ENCODE measurements around the gene SVEP1.
"Not testable (repeated sequence)": the region's sequence is repeated elsewhere in the genome, so short reads cannot be mapped to it uniquely, and the experiment has no call there.

SVEP1 gene

DNA sequence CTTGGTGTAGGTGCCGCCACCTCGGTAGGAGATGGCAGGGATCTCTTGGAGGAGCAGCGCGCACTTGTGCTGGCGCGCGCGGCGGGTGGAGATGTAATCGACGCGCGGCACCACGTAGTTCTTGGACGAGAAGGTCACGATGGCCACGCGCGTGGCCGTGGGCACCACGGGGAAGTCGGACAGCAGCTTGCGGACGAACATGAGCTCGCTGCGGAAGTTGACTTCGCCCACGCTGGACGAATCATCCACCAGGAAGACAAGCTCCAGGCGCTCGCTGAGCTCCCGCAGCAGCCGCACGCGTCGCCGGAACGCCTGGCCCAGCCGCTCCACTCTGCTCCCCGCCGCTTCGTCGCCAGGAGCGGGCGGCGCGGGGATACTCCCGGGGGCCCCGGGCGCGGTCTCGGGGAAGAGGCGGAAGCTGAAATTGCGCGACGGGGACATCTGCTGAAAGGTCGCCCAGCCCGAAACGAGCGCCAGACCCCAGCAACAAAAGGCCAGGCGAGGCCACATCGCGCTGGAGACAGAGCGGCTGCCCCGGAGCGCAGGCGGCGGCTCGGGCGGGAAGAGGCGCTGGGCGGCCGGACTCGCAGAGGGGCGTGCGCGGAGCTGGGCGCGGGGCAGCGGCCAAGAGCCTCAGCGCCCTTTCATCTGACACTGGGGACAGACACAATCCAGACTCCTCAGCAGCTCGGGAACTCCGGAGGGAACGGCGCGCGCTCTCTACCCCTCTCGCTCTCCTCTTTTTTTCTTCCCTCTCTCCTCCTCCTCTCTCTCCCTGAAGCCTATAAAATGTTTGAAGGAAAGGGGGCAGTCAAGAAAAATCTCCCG lies at the start of gene SVEP1:
Gene SVEP1 (minus strand): TSS at position 708 of the 828 bp plus-strand sequence. CDS start 198 bp downstream, at position 510.
- no peak for DNase-seq

DNA sequence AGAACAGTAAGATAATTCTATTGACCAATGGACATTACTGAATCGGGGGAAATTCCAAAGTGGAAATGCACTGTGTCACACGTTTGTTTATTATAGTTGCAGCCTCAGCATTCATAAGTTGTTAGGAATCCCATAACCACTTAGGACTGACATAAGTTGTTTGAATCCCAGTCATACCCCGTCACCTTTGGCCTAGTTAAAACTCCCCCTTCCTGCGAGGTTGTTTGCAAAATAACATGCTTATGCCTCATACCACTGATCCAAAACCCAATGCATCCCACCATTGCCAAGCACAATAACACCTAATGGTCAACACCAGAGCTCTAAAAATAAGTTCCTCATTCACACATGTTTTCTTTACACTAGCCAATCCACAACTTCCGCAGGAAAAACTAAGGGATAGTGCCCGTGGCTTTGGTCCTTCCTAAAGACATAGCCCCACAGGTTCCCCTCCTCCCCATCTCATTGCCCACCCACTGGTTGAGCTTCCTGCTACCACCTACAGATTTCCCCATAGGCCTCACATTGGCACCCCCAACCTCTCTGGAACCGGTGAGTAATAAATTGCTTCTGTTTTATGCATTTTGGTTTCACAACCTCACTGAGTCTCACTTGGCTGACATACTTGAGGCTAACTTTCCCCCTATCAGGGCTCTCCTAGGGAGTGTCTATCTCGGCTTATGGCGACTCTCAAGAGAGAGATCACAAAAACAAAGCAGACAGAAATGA lies 46.7 kb upstream of the SVEP1 start:
- no peak for DNase-seq

DNA sequence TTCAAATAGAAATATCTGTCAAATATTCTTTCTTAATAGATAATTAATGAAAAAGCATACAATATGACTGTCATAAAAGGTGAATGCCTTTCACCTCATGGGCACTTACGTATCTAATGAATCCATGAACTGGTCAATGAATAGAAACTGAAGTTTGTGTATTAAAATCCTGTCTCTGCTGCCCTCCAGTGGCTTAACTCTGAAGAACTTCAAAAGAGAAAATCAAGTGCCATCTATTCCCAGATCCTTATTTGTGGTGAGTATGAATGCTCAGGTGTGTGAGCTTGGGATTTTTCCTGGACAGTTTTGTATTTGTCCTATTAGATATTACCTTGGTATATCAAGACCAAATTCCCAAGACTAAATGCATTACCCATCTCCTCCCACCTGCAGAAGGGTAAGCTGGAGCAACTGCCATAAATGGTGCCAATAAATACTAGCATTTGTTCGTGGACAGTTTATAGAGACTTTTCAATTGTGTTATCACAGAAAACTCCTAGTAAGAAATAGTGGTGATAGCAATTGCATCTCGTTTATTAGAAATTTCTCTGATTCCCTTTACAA lies 44.0 kb upstream of the SVEP1 start:
- no peak for DNase-seq

DNA sequence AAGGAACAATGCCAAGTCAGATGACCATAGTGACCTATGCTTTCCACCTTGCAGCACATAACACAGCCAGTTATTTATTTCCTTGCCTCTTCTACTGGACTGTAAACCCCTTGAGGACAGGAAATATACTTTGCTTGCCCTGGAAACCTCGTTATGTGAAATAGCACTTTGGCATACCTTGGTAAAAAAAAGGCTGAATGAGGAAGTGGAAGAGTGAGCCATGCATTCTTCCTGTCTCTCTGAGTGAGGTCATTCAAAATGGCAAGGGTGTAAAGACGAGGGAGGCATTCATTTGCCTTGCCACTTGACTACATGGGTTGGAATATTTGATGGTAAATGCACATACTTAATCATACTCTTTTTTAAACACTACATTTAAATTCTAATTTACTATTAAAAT lies 42.8 kb upstream of the SVEP1 start:
- no peak for DNase-seq

DNA sequence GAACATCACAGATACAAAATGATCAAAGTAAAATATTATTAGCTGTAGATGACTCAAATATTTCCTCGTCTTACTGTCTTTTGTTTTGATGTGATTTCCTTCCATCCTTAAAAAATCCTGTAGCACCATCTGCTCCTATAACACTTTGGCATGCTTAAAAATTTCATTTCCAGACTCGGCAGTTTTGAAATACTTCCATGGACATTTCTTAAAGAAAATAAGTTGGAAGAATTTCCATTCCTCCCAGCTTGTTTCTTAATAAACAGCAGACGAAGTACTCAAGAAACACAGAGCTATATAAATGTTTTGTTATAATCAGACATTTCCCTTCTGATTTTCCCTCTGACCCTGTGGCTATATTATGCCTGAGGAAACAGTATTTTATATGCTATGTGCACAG lies 41.2 kb upstream of the SVEP1 start:
- no peak for DNase-seq

DNA sequence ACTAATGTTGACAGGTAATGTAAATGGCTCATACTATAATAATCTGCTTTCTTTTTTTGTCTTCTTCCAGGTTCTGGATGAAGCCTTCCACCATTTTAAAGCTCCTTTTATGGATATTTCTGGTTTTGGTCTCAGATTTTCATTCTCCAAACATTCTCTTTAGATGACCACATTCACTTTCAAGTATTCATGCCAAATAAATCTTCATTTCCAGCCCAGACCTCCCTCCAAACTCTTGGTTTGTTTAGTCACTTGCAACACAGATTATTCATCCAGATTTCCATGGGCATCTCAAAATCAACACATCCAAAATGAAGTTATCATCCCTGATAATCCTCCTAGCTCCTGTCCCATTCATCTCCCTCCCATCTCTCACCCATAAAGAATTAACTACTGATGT lies 40.3 kb upstream of the SVEP1 start:
- DNase-seq, result no peak

DNA sequence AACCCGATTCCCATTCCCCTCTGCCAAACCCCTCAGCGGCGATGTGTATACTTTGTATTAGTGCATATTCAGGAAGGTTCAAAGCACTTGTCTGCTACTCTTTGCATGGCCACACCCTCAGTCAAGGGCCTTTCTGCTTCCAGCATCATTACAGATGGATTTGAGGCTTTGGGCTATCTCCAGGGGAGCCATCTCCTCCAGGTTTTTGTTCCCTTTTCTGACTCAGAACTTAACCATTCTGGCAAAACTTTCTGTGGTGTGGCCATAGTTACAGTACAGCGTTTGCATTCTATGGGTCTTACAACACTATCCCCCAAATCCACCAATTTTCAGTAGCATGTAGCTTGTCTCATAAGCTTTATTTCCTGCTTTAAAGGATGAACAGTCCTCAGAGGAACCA lies 36.0 kb upstream of the SVEP1 start:
- DNase-seq, result no peak

DNA sequence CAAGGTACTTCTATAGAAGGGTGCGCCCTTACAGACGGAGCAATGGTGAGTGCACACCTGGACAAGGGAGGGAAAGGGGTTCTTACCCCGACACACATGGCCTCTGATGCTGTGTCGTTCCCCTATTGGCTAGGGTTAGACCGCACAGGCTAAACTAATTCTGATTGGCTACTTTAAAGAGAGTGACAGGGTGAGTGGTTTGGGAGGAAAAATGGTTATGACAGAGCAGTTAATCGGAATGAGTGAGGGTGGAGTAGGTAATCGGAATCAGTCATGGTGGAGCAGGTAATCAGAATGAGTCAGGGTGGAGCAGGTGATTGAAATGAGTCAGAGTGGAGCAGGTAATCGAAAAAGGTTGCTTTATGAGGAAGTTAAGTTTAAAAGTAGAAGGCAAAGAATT lies 35.0 kb upstream of the SVEP1 start:
- DNase-seq, result not testable (repeated sequence)

DNA sequence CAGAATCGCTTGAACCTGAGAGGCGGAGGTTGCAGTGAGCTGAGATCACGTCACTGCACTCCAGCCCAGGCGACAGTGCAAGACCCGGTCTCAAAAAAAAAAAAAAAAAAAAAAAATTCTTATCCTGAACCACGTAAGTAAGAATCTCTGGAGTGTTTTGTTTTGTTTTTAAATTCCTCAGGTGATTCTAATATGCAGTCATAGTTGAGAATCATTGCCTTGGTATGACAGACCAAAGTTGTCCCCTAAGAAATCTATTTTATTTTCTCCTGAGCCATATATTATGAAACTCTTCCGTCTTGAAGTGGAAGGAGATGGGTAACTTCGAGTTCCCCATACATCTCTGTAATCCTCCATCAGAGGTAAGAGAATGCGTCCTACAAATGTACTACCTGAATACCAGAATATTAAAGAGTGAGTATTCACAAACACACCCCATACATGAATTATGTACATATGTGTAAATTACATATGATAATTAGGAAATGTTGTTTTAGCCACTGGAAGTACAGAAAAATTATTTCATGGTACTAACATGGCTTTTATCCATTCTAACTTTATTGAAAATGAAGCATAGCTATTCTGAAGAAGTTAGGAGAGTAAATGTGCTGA lies 26.7 kb upstream of the SVEP1 start:
- no peak for DNase-seq

DNA sequence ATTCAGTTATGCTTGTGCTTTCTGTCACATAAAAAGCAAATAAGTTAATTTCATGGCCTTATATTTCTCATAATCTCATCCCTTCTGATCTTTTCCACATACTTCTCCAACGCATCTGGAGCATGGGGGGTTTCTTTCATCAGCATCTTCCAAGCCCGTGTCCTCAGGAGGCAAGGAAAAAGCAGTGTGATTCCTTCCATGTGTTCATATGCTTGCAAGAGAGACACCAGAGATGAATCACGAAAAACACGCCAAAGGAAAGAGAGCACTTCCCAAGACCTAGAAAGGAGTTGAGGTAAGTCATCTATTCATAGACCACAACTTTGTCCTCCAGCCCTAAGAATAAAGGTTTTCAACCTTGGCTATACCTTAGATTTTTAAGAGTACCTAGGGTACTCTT lies 26.0 kb upstream of the SVEP1 start:
- no peak for DNase-seq

DNA sequence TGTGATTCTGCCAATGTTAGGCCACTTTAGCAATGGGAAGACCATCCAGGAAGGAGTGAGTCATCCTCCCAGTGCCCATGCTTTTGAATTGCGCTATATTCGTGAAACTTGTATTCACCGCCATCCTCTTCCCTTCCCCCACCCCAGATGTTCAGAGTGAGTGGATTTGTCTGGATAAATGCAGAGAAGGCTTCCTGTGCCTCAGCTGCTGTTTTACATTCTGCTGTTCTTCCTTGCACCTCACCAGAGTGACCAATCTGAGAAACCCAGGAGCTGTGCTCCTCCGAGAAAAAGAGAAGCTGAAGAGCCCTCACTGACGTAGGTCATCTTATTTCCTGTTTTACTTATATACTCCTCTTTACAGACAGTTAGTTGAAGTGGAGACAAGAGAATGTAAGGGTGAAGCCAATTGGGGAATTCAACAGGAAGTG lies 24.6 kb upstream of the SVEP1 start:
- no peak for DNase-seq

DNA sequence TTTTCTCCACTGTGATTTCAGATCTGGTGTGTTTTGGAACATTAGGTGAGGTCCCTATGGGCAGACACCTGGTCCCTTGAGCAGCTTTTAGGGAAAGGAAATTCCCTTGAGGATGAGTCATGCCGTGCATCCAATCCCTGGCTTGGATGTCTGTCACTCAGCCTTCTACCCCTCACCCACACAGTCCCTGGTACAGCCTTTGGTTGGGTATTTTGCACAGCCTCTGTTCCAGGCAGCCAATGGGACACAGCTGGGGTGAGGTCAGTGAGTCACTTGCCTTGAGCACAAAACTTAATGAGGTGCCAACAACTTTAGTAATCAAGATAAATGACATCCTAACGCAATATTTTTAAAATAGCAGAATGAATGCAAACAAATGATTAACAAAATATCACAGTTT lies 22.7 kb upstream of the SVEP1 start:
- no peak for DNase-seq

DNA sequence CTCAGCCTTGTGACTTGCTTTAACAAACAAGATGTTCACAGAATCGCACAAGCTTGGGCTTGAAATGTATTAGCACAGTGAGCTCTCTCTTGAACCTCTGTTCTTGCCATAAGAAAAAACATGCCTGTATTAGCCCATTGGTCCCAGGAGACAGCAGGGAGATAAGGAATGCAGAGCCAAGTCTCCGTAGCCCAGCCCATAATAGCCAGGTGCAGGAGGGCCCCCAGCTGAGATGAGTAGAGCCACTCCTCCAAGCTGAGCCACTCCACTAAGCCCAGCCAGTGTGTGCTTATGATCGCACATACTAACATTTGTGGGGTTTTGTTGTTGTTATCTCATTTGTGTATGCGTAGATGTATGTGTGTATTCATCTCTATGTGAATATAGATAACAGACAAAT lies 21.6 kb upstream of the SVEP1 start:
- no peak for DNase-seq

DNA sequence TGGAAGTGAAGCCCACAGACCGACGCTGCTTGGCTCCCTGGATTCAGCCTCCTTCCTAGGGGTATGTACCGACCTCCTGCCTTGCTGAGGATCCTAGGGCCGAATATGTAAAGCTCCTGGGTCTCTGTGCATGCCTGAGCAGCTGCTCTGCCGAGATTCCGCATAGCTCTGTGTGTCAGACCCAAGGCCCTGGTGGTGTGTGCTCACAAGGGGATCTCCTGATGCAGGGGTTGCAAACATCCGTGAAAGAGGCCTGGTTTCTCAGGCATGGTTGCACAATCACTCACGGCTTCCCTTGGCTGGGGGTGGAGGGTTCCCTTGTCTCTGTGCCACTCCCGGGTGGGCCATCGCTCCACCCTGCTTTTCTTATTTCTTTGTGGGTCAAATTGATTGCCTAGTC lies 19.9 kb upstream of the SVEP1 start:
- DNase-seq, result no peak

DNA sequence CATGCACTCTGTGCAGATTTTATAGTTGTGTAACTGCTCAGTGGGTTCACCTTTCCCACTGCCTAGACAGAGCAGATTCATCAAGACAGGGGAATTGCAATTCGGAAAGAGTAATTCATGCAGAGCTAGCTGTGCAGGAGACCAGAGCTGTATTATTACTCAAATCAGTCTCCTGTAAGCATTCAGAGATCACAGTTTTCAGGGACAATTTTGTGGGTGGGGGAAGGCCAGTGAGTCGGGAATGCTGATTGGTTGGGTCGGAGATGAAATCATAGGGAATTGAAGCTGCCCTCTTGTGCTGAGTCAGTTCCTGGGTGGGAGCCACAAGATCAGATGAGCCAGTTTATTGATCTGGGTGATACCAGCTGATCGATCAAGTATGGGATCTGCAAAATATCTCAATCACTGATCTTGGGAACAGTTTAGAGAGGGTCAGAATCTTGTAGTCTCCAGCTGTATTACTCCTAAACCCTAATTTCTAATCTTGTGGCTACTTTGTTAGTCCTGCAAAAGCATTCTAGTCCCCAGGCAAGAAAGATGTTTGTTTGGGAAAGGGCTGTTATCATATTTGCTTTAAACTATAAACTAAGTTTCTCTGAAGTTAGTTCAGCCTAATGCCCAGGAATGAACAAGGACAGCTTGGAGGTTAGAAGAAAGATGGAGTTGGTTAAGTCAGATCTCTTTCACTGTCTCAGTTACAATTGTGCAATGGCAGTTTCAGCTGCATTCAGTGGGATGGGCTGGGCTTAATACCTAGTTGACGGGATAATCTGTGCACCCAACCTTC lies 12.7 kb upstream of the SVEP1 start:
- no peak for DNase-seq

DNA sequence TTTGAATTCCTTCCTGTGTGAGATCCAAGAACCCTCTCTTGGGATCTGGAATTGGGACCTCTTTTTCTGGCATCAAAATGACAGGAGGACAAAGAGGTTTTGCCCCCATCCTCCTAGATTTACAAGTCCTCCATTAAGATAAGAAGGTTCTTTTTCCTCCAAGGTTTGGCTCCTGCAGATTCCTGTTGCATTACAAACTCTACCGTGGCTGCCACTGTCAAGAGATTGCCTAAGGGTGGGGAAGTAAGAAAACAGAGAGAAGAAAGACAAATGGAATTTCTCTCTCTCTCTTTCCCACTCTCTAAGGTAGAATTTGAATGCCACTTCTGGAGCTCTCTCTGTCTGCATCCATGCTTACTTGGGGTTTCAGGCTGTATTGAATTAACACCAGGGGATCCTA lies 12.0 kb upstream of the SVEP1 start:
- no peak for DNase-seq

DNA sequence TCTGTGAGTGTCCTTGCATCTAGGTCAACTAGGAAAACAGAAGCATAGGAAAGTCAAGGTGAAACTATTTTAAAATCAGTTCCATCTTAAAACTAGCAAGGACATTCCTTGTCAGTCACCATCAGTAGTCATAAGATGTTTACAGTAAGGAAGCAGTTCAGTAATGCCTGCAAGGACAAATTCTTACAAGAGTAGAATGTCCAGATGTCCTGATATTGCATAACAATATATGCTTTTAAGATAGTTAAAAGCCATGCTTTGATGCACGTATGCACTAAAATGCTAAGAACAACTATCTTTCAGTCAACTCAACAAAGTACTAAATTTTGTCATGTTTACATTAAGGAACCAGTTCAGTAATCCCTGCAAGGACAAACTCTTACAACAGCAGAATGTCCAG lies 11.3 kb upstream of the SVEP1 start:
- DNase-seq, result no peak

DNA sequence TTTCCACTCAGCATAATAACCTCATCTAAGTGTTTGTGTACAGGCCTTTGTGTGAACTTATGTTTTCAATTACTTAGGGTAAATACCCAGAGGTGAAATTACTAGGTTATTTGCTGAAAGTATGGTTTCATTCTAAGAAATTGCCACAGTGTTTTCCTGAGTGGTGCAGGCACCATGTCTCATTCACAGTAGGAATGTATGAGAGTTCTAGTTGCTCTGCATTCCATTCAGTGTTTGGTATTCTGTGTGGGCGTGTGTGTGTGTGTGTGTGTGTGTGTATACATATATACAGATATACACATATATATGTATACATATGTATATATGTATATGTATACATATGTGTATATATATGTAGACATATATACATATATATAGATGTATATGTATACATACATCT lies 8.8 kb upstream of the SVEP1 start:
- no peak for DNase-seq

DNA sequence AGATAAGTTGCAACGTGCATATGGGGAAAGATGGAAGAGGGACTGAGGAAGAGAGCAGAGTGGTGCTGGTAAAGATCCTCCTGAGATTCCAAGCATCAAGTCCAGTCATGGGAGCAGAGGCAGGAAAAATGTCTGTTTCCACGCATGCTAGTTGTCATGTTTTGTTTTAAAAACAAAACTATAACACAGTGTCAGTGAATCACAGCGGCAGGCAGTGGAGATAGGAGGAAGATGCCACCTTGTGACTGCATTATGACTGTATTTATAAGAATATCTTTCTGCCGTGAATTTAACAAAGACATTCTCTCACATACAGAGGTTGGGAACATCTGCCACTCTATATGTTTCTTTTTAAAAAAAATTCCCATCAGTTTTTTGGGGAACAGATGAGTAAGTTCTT lies 3.7 kb upstream of the SVEP1 start:
- no peak for DNase-seq

DNA sequence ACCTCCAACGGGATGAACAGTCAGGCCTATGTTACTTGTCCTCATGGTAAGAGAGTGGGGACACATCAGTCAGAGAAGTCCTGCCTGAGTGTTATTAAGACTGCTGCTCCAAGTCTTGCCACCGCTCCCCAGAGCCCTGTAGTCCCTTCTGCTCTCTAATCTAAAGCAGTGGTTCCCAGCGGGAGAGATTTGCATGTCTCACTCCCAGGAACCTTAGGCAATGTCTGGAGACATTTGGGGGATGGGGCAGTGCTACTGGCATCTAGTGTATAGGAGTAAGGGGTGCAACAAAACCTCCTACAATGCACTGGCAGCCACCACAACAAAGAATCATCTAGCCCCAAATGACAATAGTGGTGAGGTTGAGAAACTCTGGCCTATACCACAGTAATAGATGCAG lies 2.6 kb upstream of the SVEP1 start:
- no peak for DNase-seq

DNA sequence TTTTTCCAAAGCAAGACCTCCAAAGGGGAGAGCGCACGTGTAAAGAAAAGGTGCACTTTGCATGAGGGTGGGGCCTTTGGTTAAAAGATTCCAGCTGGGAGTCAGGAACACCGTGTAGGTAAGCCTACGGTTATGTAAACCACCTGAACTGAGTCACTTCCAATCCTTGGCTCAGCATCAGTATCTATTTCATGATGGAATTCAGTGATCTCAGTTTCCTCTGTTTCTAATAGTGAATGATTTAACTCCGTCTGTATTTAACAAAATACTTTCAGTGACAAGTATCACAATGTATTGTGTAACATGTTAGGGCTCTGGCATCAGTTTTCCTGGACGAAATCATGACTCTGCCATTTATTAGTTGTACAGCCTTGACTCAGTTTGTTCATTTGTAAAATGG lies 1.3 kb upstream of the SVEP1 start:
- DNase-seq, result no peak

DNA sequence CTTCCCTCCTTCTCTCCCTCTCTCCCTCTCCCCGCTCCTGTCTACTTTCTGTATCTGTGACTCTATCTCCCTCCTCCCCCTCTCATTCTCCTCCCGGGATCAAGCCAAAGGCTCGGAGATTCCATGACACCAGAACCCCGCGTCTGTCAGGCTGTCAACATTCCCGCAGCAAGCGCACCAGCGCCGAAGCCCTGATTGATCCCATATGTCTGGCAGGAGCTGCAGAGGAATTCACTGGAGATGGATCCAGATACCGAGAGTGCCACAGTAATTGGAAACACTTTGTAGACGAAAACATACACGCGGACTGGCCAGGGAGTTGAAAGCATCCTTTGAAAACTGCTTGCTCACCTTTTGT lies 300 bp upstream of the SVEP1 start:
- DNase-seq, result no peak

DNA sequence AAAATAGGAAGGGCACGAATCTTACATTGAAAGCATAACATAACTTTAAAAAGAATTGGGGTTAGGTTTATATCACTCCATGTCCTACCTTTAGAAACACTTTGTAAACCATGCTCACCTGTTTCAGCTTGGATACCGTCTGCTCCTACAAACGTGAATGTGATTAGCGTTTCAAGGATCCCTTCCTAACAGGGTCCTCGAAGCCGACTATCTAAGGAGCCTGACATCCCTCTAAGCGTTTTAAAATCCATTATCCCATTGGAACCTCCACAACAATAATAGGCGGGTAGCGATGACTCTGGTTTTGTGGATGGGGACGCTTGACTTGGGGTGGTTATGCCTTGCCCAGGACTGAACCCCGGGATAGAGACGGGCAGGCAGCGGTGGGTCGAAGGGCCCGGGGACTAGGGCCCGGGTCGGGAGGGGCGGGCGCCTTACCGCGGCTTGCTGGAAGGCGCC lies 937 bp downstream of the SVEP1 start:
- no peak for DNase-seq

Data from activated CD4-positive, alpha-beta T cell treated with anti-CD3 and anti-CD28 coated beads, Interleukin-2, amount 50 U/mL, for 1 hour (primary cell).